Measurements from ENCODE around the gene POC5. TPM values are rescaled to one million over a fixed set of nuclear protein-coding genes. Genes with fewer than 3 reads are reported as not detected.
A peak's percentile ranks its signal among the peaks of the same experiment; 100 is the strongest.

Gene POC5
- total and polyA plus RNA-seq, 2 of the 13 experiments (the other 11 are each of a cell fraction or from before 2014, with no cell fraction given) = 6.9 to 9.3 TPM

GRCh38 chr5:75717082-75717922 lies at the start of gene POC5 (continued):
- TF ChIP-seq ZNF747 (CRISPR knock-in tag; IDR thresholded peaks at IDR 0.05; ENCODE audit: borderline replicate concordance) (peak; percentile 36; the same call in 1 of the 2 replicates), ZNF564 (CRISPR knock-in tag; IDR thresholded peaks at IDR 0.05) (no peak), DNMT1 (CRISPR knock-in tag; IDR thresholded peaks at IDR 0.05) (no peak), ZNF256 (CRISPR knock-in tag; conservative IDR thresholded peaks at IDR 0.05) (0 out of 2 replicates have a peak, but pooled peaks have one; percentile 42), KLF12 (CRISPR knock-in tag; IDR thresholded peaks at IDR 0.05; ENCODE audit: borderline replicate concordance) (peak; percentile 32; the same call in 1 of the 2 replicates), RXRB (CRISPR knock-in tag; IDR thresholded peaks at IDR 0.05; ENCODE audit: borderline replicate concordance) (peak; percentile 37; the same call in 1 of the 2 replicates), CREB1 (IDR thresholded peaks at IDR 0.05) (peak; percentile 68), CREB1 (CRISPR knock-in tag; IDR thresholded peaks at IDR 0.05) (peak; percentile 71), HHEX (CRISPR knock-in tag; IDR thresholded peaks at IDR 0.05) (no peak), NKX3-1 (CRISPR knock-in tag; IDR thresholded peaks at IDR 0.05) (0 out of 2 replicates have a peak, but pooled peaks have one; percentile 38), ELF4 (CRISPR knock-in tag; IDR thresholded peaks at IDR 0.05; ENCODE audit: borderline replicate concordance) (peak; percentile 66; the same call in 1 of the 2 replicates), ASH2L (IDR thresholded peaks at IDR 0.05; ENCODE audit: insufficient read length, low read depth, low read length) (peak; percentile 89), ZNF468 (CRISPR knock-in tag; IDR thresholded peaks at IDR 0.05) (no peak), ETS1 (CRISPR knock-in tag; IDR thresholded peaks at IDR 0.05) (0 out of 2 replicates have a peak, but pooled peaks have one; percentile 12), MIER3 (CRISPR knock-in tag; IDR thresholded peaks at IDR 0.05; ENCODE audit: borderline replicate concordance) (0 out of 2 replicates have a peak, but pooled peaks have one; percentile 19), NCOA2 (CRISPR knock-in tag; IDR thresholded peaks at IDR 0.05) (peak; percentile 33; the same call in 1 of the 2 replicates), KLF9 (CRISPR knock-in tag; IDR thresholded peaks at IDR 0.05; ENCODE audit: low read depth) (peak; percentile 41; the same call in 1 of the 2 replicates), HOXA7 (CRISPR knock-in tag; IDR thresholded peaks at IDR 0.05) (no peak), ZNF720 (CRISPR knock-in tag; IDR thresholded peaks at IDR 0.05) (no peak), ZNF780A (CRISPR knock-in tag; IDR thresholded peaks at IDR 0.05) (no peak), SMAD3 (CRISPR knock-in tag; IDR thresholded peaks at IDR 0.05) (no peak), PLRG1 (conservative IDR thresholded peaks at IDR 0.05) (no peak), TOPORS (CRISPR knock-in tag; IDR thresholded peaks at IDR 0.05) (0 out of 2 replicates have a peak, but pooled peaks have one; percentile 50), KLF11 (CRISPR knock-in tag; IDR thresholded peaks at IDR 0.05) (peak; percentile 54; the same call in 1 of the 2 replicates), ZNF337 (CRISPR knock-in tag; IDR thresholded peaks at IDR 0.05; ENCODE audit: borderline replicate concordance, low read depth) (no peak), FLYWCH1 (CRISPR knock-in tag; IDR thresholded peaks at IDR 0.05) (no peak), SP4 (CRISPR knock-in tag; IDR thresholded peaks at IDR 0.05) (peak; percentile 92)
